ENCODE results near the gene IL3RA.

DNA sequence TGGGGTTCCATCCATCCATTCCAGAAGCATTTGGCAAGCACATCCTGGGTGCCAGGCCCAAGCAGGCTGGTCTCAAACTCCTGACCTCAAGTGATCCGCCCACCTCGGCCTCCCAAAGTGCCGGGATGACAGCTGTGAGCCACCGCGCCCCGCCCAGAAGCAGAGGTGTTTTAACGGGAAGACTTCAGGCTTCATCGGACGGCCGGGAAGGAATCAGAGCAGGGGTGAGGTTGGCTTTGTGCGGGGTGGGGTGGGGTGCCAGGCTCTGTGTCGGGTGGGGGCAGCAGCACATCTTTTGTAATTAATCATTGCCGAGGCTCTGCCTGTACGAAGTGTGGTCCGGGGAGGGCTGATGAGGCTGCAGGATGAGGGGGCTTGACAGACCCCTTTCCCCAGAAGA lies 60.4 kb downstream of the IL3RA start:
- no peak for TF ChIP-seq ZNF114 (CRISPR knock-in tag; IDR thresholded peaks at IDR 0.05)
- no peak for TF ChIP-seq JUNB (IDR thresholded peaks at IDR 0.05; ENCODE audit: unreplicated experiment)
- TF ChIP-seq CREB1 (CRISPR knock-in tag; IDR thresholded peaks at IDR 0.05; ENCODE audit: low read depth), result no peak
- TF ChIP-seq CTCF (conservative IDR thresholded peaks at IDR 0.05; ENCODE audit: low read depth in 2 of 2), result no peak
- no peak for TF ChIP-seq EZH2 (IDR thresholded peaks at IDR 0.05; ENCODE audit: low read depth, unreplicated experiment)
- TF ChIP-seq, protein P1, sequence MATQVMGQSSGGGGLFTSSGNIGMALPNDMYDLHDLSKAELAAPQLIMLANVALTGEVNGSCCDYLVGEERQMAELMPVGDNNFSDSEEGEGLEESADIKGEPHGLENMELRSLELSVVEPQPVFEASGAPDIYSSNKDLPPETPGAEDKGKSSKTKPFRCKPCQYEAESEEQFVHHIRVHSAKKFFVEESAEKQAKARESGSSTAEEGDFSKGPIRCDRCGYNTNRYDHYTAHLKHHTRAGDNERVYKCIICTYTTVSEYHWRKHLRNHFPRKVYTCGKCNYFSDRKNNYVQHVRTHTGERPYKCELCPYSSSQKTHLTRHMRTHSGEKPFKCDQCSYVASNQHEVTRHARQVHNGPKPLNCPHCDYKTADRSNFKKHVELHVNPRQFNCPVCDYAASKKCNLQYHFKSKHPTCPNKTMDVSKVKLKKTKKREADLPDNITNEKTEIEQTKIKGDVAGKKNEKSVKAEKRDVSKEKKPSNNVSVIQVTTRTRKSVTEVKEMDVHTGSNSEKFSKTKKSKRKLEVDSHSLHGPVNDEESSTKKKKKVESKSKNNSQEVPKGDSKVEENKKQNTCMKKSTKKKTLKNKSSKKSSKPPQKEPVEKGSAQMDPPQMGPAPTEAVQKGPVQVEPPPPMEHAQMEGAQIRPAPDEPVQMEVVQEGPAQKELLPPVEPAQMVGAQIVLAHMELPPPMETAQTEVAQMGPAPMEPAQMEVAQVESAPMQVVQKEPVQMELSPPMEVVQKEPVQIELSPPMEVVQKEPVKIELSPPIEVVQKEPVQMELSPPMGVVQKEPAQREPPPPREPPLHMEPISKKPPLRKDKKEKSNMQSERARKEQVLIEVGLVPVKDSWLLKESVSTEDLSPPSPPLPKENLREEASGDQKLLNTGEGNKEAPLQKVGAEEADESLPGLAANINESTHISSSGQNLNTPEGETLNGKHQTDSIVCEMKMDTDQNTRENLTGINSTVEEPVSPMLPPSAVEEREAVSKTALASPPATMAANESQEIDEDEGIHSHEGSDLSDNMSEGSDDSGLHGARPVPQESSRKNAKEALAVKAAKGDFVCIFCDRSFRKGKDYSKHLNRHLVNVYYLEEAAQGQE (IDR thresholded peaks at IDR 0.05; ENCODE audit: unreplicated experiment), result no peak
- TF ChIP-seq ETS1 (IDR thresholded peaks at IDR 0.05), result no peak
- TF ChIP-seq POLR2AphosphoS5 (IDR thresholded peaks at IDR 0.05; ENCODE audit: low read depth), result no peak
- TF ChIP-seq EZH2phosphoT487 (IDR thresholded peaks at IDR 0.05; ENCODE audit: unreplicated experiment), result no peak
